GM11168 (cell line): ENCODE results near the gene PSMD1.
"Not testable (repeated sequence)": the region's sequence is repeated elsewhere in the genome, so short reads cannot be mapped to it uniquely, and the experiment has no call there.

Experiments used
- in situ Hi-C: fragments of 300-500 bp; cut with MboI; formaldehyde crosslinking; loops from one replicate; pipeline ENCODE4 v1.12.0; 2022; ENCODE audit warnings: low sequenced_read_pairs; ENCODE audit not compliant: unreplicated experiment

PSMD1 gene

GRCh38 chr2:231197196-231197595 is 140.5 kb downstream of the PSMD1 start:
- in situ Hi-C loops = not testable (repeated sequence)

GRCh38 chr2:231197706-231198290 is 141.1 kb downstream of the PSMD1 start:
- in situ Hi-C loops = no loop called here

- in situ Hi-C loops = no loop called here
These were observed 141.9 kb downstream of the PSMD1 start, which contains the start of gene ARMC9 for GRCh38 chr2:231198291-231199173. ARMC9 (plus strand) TSS chr2:231198631; CDS start chr2:231206239, 7,608 bp downstream.

GRCh38 chr2:231199219-231199618 is 142.6 kb downstream of the PSMD1 start:
- in situ Hi-C loops = no loop called here

GRCh38 chr2:231200805-231201474 is 144.3 kb downstream of the PSMD1 start:
- in situ Hi-C loops = no loop called here

- in situ Hi-C loops = no loop called here
These were observed 144.8 kb downstream of the PSMD1 start for GRCh38 chr2:231201475-231201814.

GRCh38 chr2:231203087-231203486 is 146.4 kb downstream of the PSMD1 start:
- in situ Hi-C loops = no loop called here

GRCh38 chr2:231204146-231204545 is 147.5 kb downstream of the PSMD1 start:
- in situ Hi-C loops = no loop called here

- in situ Hi-C loops = no loop called here
These were observed 147.9 kb downstream of the PSMD1 start for GRCh38 chr2:231204581-231204980.

GRCh38 chr2:231207734-231208133 is 151.1 kb downstream of the PSMD1 start:
- in situ Hi-C loops = no loop called here

- in situ Hi-C loops = no loop called here
These were observed 154.1 kb downstream of the PSMD1 start for GRCh38 chr2:231210782-231211181.

- in situ Hi-C loops = no loop called here
These were observed 154.8 kb downstream of the PSMD1 start for GRCh38 chr2:231211486-231211885.

GRCh38 chr2:231212329-231212845 is 155.7 kb downstream of the PSMD1 start:
- in situ Hi-C loops = no loop called here

GRCh38 chr2:231213931-231214642 is 157.4 kb downstream of the PSMD1 start:
- in situ Hi-C loops = no loop called here

- in situ Hi-C loops = no loop called here
These were observed 161.7 kb downstream of the PSMD1 start for GRCh38 chr2:231218366-231218765.

GRCh38 chr2:231219289-231219688 is 162.6 kb downstream of the PSMD1 start:
- in situ Hi-C loops = no loop called here

- in situ Hi-C loops = loop anchor here (10.0 kb wide), 1 partner anchor 183 kb away; no protein-coding TSS in a partner anchor
These were observed 165.1 kb downstream of the PSMD1 start for GRCh38 chr2:231221761-231222160.
